Islet of Langerhans (tissue), 1 donor: ENCODE data around the gene NUB1.

Experiments used
- FAIRE-seq: peaks from one replicate; lab custom pipeline; 2011; peaks lifted over from hg19 to GRCh38; lab: Jason Lieb, UNC

Gene NUB1

GRCh38 chr7:151426441-151426903 is 84.9 kb downstream of the NUB1 start:
- no peak for FAIRE-seq

- no peak for FAIRE-seq
Measured at GRCh38 chr7:151426904-151427704, 85.5 kb downstream of the NUB1 start.

- FAIRE-seq = no peak
Measured at GRCh38 chr7:151427705-151428377, 86.2 kb downstream of the NUB1 start.
